ENCODE measurements around the gene USP54. TPM values are rescaled to one million over a fixed set of nuclear protein-coding genes. Genes with fewer than 3 reads are reported as not detected.

USP54 gene
- total and polyA plus RNA-seq, 9 of the 15 experiments (the other 6 are each of a cell fraction or from before 2014, with no cell fraction given): 3.8 to 40.1 (median 16.9) TPM

GRCh38 chr10:73529089-73529832, 61.9 kb downstream of the USP54 start (continued):
- TF ChIP-seq RB1 (IDR thresholded peaks at IDR 0.05; ENCODE audit: low read depth): peak; percentile 39; the same call in 1 of the 2 replicates
- peak; percentile 20; the same call in 1 of the 2 replicates for TF ChIP-seq KLF16 (IDR thresholded peaks at IDR 0.05)
- TF ChIP-seq SNIP1 (IDR thresholded peaks at IDR 0.05; ENCODE audit: low read depth): no peak
- TF ChIP-seq GTF2A2 (tag; IDR thresholded peaks at IDR 0.05): no peak
- TF ChIP-seq SP1 (CRISPR knock-in tag; IDR thresholded peaks at IDR 0.05): 0 out of 2 replicates have a peak, but pooled peaks have one; percentile 31
- no peak for TF ChIP-seq HES1 (IDR thresholded peaks at IDR 0.05; ENCODE audit: low read depth)

- in situ Hi-C loops (cut with MboI): no loop called here
- Histone ChIP-seq H3K27ac (ENCODE audit: extremely low read depth, low read depth, low read length) (no peak overlapping the region), H3K4me3 (no peak overlapping the region), H3K9me1 (ENCODE audit: control insufficient read depth, insufficient read depth, low read length) (no peaks in the 10 kb centered on the region), H4K20me1 (replicated peaks; ENCODE audit: control insufficient read depth, insufficient read depth, low read length) (no peaks in the 10 kb centered on the region), H3K4me2 (ENCODE audit: insufficient read depth, low read length) (no peak overlapping the region), H3K9ac (ENCODE audit: insufficient read depth in 1 of 2, low read depth in 2 of 2, low read length in 2 of 2) (no peak overlapping the region), H3K4me1 (replicated peaks in 1 of 2; ENCODE audit: control insufficient read depth in 2 of 2, insufficient read depth in 2 of 2, low read length in 2 of 2) (peaks cover 4 to 9% of the 10 kb centered on the region in 2 experiments), H2AFZ (ENCODE audit: low read depth, low read length) (no peak overlapping the region), H3K36me3 (ENCODE audit: control insufficient read depth, insufficient read depth, low read length) (peaks cover 7% of the 10 kb centered on the region; the same call in 2 of the 3 replicates), H3K9me3 (replicated peaks; ENCODE audit: control insufficient read depth, insufficient read depth, low read depth, low read length) (no peaks in the 10 kb centered on the region), H3K79me2 (ENCODE audit: control insufficient read depth, insufficient read depth, low read length) (no peaks in the 10 kb centered on the region), H3K27me3 (ENCODE audit: control insufficient read depth in 2 of 2, insufficient read depth in 2 of 2, low read length in 2 of 2) (no peaks in the 10 kb centered on the region)
- intact Hi-C loops (cut with micrococcal nuclease): no loop called here
- ChIA-PET POLR2A (interaction anchor here (1.2 to 1.3 kb wide), 2 partner anchors 8 to 27 kb away, joined by 3 to 4 read pairs; no protein-coding TSS in a partner anchor), CTCF (ENCODE audit: low intra/inter-chr PET ratio) (no interaction called here)
- TF ChIP-seq PYGO2 (tag; IDR thresholded peaks at IDR 0.05) (no peak), ZZZ3 (IDR thresholded peaks at IDR 0.05) (no peak)
- 71% methylated on average over 1 of the region's 1 CpG for WGBS (ENCODE audit: insufficient coverage, low coverage, missing lambda C conversion rate)
- DNase-seq (ENCODE audit: extremely low read depth in 1 of 4, low spot score in 3 of 4) (no peak), ATAC-seq (no peak), FAIRE-seq (no peak)
- BruUV-seq (replicated peaks): no TSS peak
These were observed 68.9 kb downstream of the USP54 start for GRCh38 chr10:73522263-73522662.

All from K562 (cell line).